HepG2 (cell line): Measurements from ENCODE around the gene JMJD6. TPM values are rescaled to one million over a fixed set of nuclear protein-coding genes. Genes with fewer than 3 reads are reported as not detected.

Experiments
- HMG20A ChIP-seq: IDR thresholded peaks from 2 replicates; pipeline ENCODE4 v1.6.1; 2016; ENCODE audit warnings: borderline replicate concordance
- IRF2 ChIP-seq: IDR thresholded peaks from 2 replicates; pipeline ENCODE4 v1.6.1; 2018; ENCODE audit warnings: missing genetic modification reagents, missing compliant biosample characterization
- KDM1A ChIP-seq: IDR thresholded peaks from 2 replicates; pipeline ENCODE4 v1.6.1; 2016; ENCODE audit warnings: missing compliant biosample characterization
- KDM4B ChIP-seq: sonication (generic); formaldehyde crosslinking; IDR thresholded peaks from 2 replicates; pipeline ENCODE4 v1.4.0; 2020; ENCODE audit warnings: missing genetic modification reagents
- MIER3 ChIP-seq: IDR thresholded peaks from 2 replicates; pipeline ENCODE4 v1.6.1; 2016; ENCODE audit warnings: missing compliant biosample characterization, borderline replicate concordance
- MTA1 ChIP-seq: sonication (generic); formaldehyde crosslinking; IDR thresholded peaks from 2 replicates; pipeline ENCODE4 v1.4.0; 2020; ENCODE audit warnings: missing genetic modification reagents, mild to moderate bottlenecking, borderline replicate concordance
- NR2F1 ChIP-seq, 2 experiments: fragments of 450-650 bp in 1 of 2; formaldehyde crosslinking in 1 of 2; IDR thresholded peaks; 2 replicates each; pipeline versions ENCODE4 v1.5.0 to v1.6.1; 2016 to 2020; ENCODE audit warnings: mild to moderate bottlenecking in 1 of 2, missing compliant biosample characterization in 1 of 2, missing genetic modification reagents in 1 of 2, moderate library complexity in 1 of 2
- PTBP1 ChIP-seq: fragments of 200-400 bp; formaldehyde crosslinking; IDR thresholded peaks from 2 replicates; pipeline ENCODE4 v1.6.1; 2018; ENCODE audit warnings: low read length, low read depth; ENCODE audit not compliant: poor library complexity, severe bottlenecking
- RAD21 ChIP-seq: fragments of 450-650 bp; formaldehyde crosslinking; IDR thresholded peaks from 2 replicates; pipeline ENCODE4 v1.5.0; 2020; ENCODE audit warnings: mild to moderate bottlenecking
- RFX5 ChIP-seq: IDR thresholded peaks from 2 replicates; pipeline ENCODE4 v1.6.1; 2011; ENCODE audit warnings: low read depth, low read length, improper control_type of control experiment
- RFXAP ChIP-seq: sonication (generic); formaldehyde crosslinking; IDR thresholded peaks from 2 replicates; pipeline ENCODE4 v1.4.0; 2020; ENCODE audit warnings: missing genetic modification reagents, borderline replicate concordance
- RXRB ChIP-seq: IDR thresholded peaks from 2 replicates; pipeline ENCODE4 v1.6.1; 2016; ENCODE audit warnings: borderline replicate concordance, missing genetic modification reagents, missing compliant biosample characterization
- SMARCC2 ChIP-seq: fragments of 450-650 bp; IDR thresholded peaks from 2 replicates; pipeline ENCODE4 v1.6.1; 2017; ENCODE audit warnings: antibody characterized with exemption, mild to moderate bottlenecking
- SRY ChIP-seq: sonication (generic); formaldehyde crosslinking; IDR thresholded peaks from 2 replicates; pipeline ENCODE4 v1.8.0; 2022; ENCODE audit warnings: mild to moderate bottlenecking, missing genetic modification reagents
- TBX3 ChIP-seq: fragments of 450-650 bp; IDR thresholded peaks from 2 replicates; pipeline ENCODE4 v1.6.1; 2017; ENCODE audit warnings: antibody characterized with exemption, mild to moderate bottlenecking, inconsistent platforms, borderline replicate concordance
- THRA ChIP-seq: sonication (generic); formaldehyde crosslinking; IDR thresholded peaks from 2 replicates; pipeline ENCODE4 v1.4.0; 2020; ENCODE audit warnings: missing genetic modification reagents, borderline replicate concordance
- ZBTB20 ChIP-seq: sonication (generic); formaldehyde crosslinking; IDR thresholded peaks from 2 replicates; pipeline ENCODE4 v1.8.1; 2023; ENCODE audit warnings: missing genetic modification reagents, low read depth, mild to moderate bottlenecking, borderline replicate concordance
- ZBTB33 ChIP-seq: sonication (generic); formaldehyde crosslinking; IDR thresholded peaks from 2 replicates; pipeline ENCODE4 v1.4.0; 2020; ENCODE audit warnings: missing genetic modification reagents
- ZNF124 ChIP-seq: sonication (generic); formaldehyde crosslinking; IDR thresholded peaks from 2 replicates; pipeline ENCODE4 v1.4.0; 2020; ENCODE audit warnings: missing genetic modification reagents
- ZNF292 ChIP-seq: sonication (generic); formaldehyde crosslinking; IDR thresholded peaks from 2 replicates; pipeline ENCODE4 v1.8.1; 2022; ENCODE audit warnings: mild to moderate bottlenecking, low read depth, missing genetic modification reagents, borderline replicate concordance
- ZNF329 ChIP-seq: sonication (generic); formaldehyde crosslinking; IDR thresholded peaks from 2 replicates; pipeline ENCODE4 v1.9.0; 2021; ENCODE audit warnings: low read depth, mild to moderate bottlenecking, missing genetic modification reagents
- ZNF33A ChIP-seq: sonication (generic); formaldehyde crosslinking; IDR thresholded peaks from 2 replicates; pipeline ENCODE4 v1.5.1; 2020; ENCODE audit warnings: missing genetic modification reagents, mild to moderate bottlenecking, moderate library complexity, borderline replicate concordance
- ZNF616 ChIP-seq: sonication (generic); formaldehyde crosslinking; IDR thresholded peaks from 2 replicates; pipeline ENCODE4 v1.5.0; 2020; ENCODE audit warnings: low read depth, mild to moderate bottlenecking, missing genetic modification reagents
- ZNF678 ChIP-seq: sonication (generic); formaldehyde crosslinking; IDR thresholded peaks from 2 replicates; pipeline ENCODE4 v1.4.0; 2020; ENCODE audit warnings: mild to moderate bottlenecking, missing genetic modification reagents
- ZSCAN22 ChIP-seq: sonication (generic); formaldehyde crosslinking; IDR thresholded peaks from 2 replicates; pipeline ENCODE4 v1.4.0; 2020; ENCODE audit warnings: mild to moderate bottlenecking, missing genetic modification reagents
- polyA plus RNA-seq, 8 experiments: library from polyadenylated mRNA; depleted of rRNA in 3 of 8; stranded (reverse) in 7 of 8; unstranded in 1 of 8; fragments of >200 nt; fragmentation: Illumina TruSeq in 4 of 8; extraction: Trizol in 4 of 8; gene quantifications; 2 replicates each; pipeline versions ENCODE4 v1.2.1 to v1.2.3, GENCODE V29; 2011 to 2016; ENCODE audit warnings: low read depth in 4 of 8, missing spikeins in 1 of 8, mixed read lengths in 1 of 8; ENCODE audit not compliant: insufficient read depth in 1 of 8
- total RNA-seq, 5 experiments: library from RNA; depleted of rRNA; stranded (reverse); fragments of >200 nt; fragmentation: Illumina TruSeq; extraction: Trizol; gene quantifications; 2 replicates each; pipeline ENCODE4 v1.2.3, GENCODE V29; 2016; ENCODE audit warnings: low read depth in 1 of 5
- TF ChIP-seq, protein P1 (sequence below): sonication (generic); formaldehyde crosslinking; IDR thresholded peaks from 2 replicates; pipeline ENCODE4 v1.5.0; 2020; ENCODE audit warnings: missing genetic modification reagents

Gene JMJD6
- total and polyA plus RNA-seq, 2 of the 13 experiments (the other 11 are each of a cell fraction or from before 2014, with no cell fraction given): 33.6 to 41.0 TPM

DNA sequence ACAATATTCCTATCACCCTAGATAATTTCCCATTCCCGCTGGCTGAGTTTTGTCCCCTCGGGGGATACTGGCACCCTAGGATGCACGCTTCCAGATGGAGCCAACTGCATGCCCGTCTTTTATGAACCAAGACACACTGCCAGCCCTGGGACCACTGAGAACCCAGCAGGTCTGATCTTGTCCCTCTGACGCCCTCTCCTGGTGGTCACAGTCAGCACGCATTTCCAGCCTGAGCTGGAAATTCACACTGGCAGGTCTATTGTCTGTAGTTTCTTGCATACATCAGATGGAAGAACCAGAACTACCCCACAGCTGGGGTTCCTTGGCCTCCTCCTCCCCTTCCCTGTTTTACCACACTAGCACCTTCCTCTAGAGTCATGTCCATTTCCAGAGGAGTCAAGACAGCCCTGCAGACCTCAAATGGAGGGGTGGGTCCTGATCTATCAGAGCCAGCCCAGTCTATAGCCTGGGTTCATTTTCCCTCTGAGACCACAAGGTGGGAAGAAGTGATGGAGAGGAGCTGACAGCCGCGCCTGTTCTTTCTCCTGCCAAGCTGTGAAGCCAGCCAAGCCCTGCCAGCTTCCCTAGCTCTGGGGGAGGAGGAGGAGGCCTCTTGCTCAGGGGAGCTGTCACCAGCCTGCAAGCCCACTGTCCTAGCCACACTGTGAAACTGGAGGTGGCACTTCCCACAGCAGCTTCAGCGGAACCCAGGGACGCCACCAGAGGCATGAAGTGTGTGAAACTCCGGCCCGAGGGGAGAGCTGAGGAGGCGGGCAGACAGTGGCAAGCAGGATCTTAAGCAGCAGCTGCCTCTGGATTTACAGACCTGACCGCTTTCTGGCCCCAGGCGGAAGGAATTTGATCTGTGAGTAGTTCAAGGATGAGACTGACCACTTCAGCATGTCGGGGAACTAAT is 44.9 kb downstream of the JMJD6 start (continued):
- TF ChIP-seq ZBTB20 (CRISPR knock-in tag) (no peak), MTA1 (CRISPR knock-in tag) (no peak), RAD21 (CRISPR knock-in tag) (peak; percentile 85), ZNF678 (CRISPR knock-in tag) (no peak), ZNF616 (CRISPR knock-in tag) (no peak), SMARCC2 (no peak), KDM4B (no peak), MIER3 (0 out of 2 replicates have a peak, but pooled peaks have one; percentile 49), ZNF329 (no peak), NR2F1 (CRISPR knock-in tag; IDR thresholded peaks at IDR 0.05) (no peak), KDM1A (CRISPR knock-in tag) (no peak), RXRB (peak; percentile 40; the same call in 1 of the 2 replicates), SRY (CRISPR knock-in tag) (no peak), IRF2 (0 out of 2 replicates have a peak, but pooled peaks have one; percentile 43), THRA (CRISPR knock-in tag) (no peak), RFXAP (CRISPR knock-in tag) (no peak), ZSCAN22 (no peak), HMG20A (CRISPR knock-in tag) (no peak), TBX3 (no peak), ZNF292 (CRISPR knock-in tag) (no peak), ZBTB33 (CRISPR knock-in tag) (peak; percentile 64; the same call in 1 of the 2 replicates), PTBP1 (no peak), ZNF33A (CRISPR knock-in tag) (no peak), RFX5 (no peak), ZNF124 (CRISPR knock-in tag) (0 out of 2 replicates have a peak, but pooled peaks have one; percentile 40)
- TF ChIP-seq, protein P1, sequence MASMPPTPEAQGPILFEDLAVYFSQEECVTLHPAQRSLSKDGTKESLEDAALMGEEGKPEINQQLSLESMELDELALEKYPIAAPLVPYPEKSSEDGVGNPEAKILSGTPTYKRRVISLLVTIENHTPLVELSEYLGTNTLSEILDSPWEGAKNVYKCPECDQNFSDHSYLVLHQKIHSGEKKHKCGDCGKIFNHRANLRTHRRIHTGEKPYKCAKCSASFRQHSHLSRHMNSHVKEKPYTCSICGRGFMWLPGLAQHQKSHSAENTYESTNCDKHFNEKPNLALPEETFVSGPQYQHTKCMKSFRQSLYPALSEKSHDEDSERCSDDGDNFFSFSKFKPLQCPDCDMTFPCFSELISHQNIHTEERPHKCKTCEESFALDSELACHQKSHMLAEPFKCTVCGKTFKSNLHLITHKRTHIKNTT (CRISPR knock-in tag): no peak
